Endothelial cell of umbilical vein (primary cell): ENCODE measurements around the gene ZDHHC20. TPM values are rescaled to one million over a fixed set of nuclear protein-coding genes. Genes with fewer than 3 reads are reported as not detected.

ENCODE experiments used
- BruUV-seq: library from RNA; stranded (reverse); fragments of 400-500 nt; replicated peaks from 2 replicates; lab custom pipeline; 2021; lab: Mats Ljungman, UMichigan
- CTCF ChIA-PET: fragments of 300-600, 350-600 bp; sonication (Branson Sonifier 250); formaldehyde crosslinking; loops from one replicate; lab custom pipeline; 2021; ENCODE audit warnings: antibody characterized with exemption, inconsistent platforms; lab: Charles Lee
- POLR2A ChIA-PET: fragments of 300-600, 350-600 bp; sonication (Branson Sonifier 250); formaldehyde crosslinking; loops from one replicate; lab custom pipeline; 2021; ENCODE audit warnings: antibody characterized with exemption, inconsistent platforms; lab: Charles Lee
- DNase-seq: peaks from one replicate; pipeline ENCODE4 v3.0.0-alpha.2; 2011; ENCODE audit warnings: low read depth, low spot score
- FAIRE-seq: peaks from 2 replicates; lab custom pipeline; 2011; peaks lifted over from hg19 to GRCh38; lab: Jason Lieb, UNC
- H2AFZ ChIP-seq: 2 replicates; pipeline ENCODE4 v1.6.0; 2012; ENCODE audit warnings: low read depth, low read length, control low read depth, inconsistent platforms
- H3K27ac ChIP-seq: 2 replicates; pipeline ENCODE4 v1.5.1; 2011; ENCODE audit warnings: low read depth, mild to moderate bottlenecking, control low read depth, low read length, moderate library complexity; ENCODE audit not compliant: insufficient read depth
- H3K27me3 ChIP-seq, 2 experiments: 2 replicates each; pipeline versions ENCODE4 v1.6.0 to v1.6.1; 2011; ENCODE audit warnings: low read length in 2 of 2, mixed read lengths in 1 of 2; ENCODE audit not compliant: control insufficient read depth in 2 of 2, insufficient read depth in 2 of 2
- H3K36me3 ChIP-seq, 2 experiments: 2 replicates in 1 of 2; 3 replicates in 1 of 2; pipeline ENCODE4 v1.5.1; 2011; ENCODE audit warnings: low read length in 2 of 2, mild to moderate bottlenecking in 1 of 2, moderate library complexity in 1 of 2; ENCODE audit not compliant: control insufficient read depth in 2 of 2, insufficient read depth in 2 of 2; ENCODE audit errors: extremely low read depth in 1 of 2
- H3K4me1 ChIP-seq: 3 replicates; pipeline ENCODE4 v1.5.1; 2011; ENCODE audit warnings: mild to moderate bottlenecking, low read length; ENCODE audit not compliant: control insufficient read depth, insufficient read depth; ENCODE audit errors: extremely low read depth
- H3K4me2 ChIP-seq: 2 replicates; pipeline ENCODE4 v1.6.1; 2011; ENCODE audit warnings: low read length, control low read depth, mixed read lengths; ENCODE audit not compliant: insufficient read depth
- H3K4me3 ChIP-seq, 3 experiments: fragments of 200-600 bp in 1 of 3; sonication (generic), shearing (Covaris generic) in 1 of 3; replicated peaks in 1 of 3; 2 replicates each; pipeline ENCODE4 v1.5.1; 2011 to 2016; ENCODE audit warnings: control low read depth in 3 of 3, low read length in 3 of 3, mild to moderate bottlenecking in 2 of 3, inconsistent platforms in 1 of 3, low read depth in 1 of 3, moderate library complexity in 1 of 3; ENCODE audit not compliant: insufficient read depth in 1 of 3
- H3K79me2 ChIP-seq: 2 replicates; pipeline ENCODE4 v1.6.0; 2012; ENCODE audit warnings: low read length, inconsistent platforms; ENCODE audit not compliant: control insufficient read depth, insufficient read depth
- H3K9ac ChIP-seq: replicated peaks from 2 replicates; pipeline ENCODE3; 2011; ENCODE audit warnings: low read length, control low read depth; ENCODE audit not compliant: insufficient read depth; ENCODE audit errors: extremely low read depth
- H3K9me1 ChIP-seq: replicated peaks from 3 replicates; pipeline ENCODE4 v1.6.0; 2011; ENCODE audit warnings: mild to moderate bottlenecking, low read length; ENCODE audit not compliant: control insufficient read depth, insufficient read depth; ENCODE audit errors: extremely low read depth
- H3K9me3 ChIP-seq: replicated peaks from 2 replicates; pipeline ENCODE4 v1.5.1; 2012; ENCODE audit warnings: low read length, inconsistent platforms; ENCODE audit not compliant: control insufficient read depth, insufficient read depth
- H4K20me1 ChIP-seq: replicated peaks from 2 replicates; pipeline ENCODE3; 2011; ENCODE audit warnings: mild to moderate bottlenecking, low read length; ENCODE audit not compliant: control insufficient read depth, insufficient read depth; ENCODE audit errors: extremely low read depth
- CTCF ChIP-seq, 2 donors: IDR thresholded peaks; 1 replicate in 1 of 2; 2 replicates in 1 of 2; pipeline ENCODE4 v1.5.1; 2011; ENCODE audit warnings: low read length in 2 of 2, mild to moderate bottlenecking in 2 of 2, moderate library complexity in 2 of 2, control low read depth in 1 of 2, inconsistent platforms in 1 of 2, low read depth in 1 of 2; ENCODE audit not compliant: insufficient read depth in 1 of 2; ENCODE audit errors: extremely low read depth in 1 of 2
- EZH2 ChIP-seq: IDR thresholded peaks from 2 replicates; pipeline ENCODE4 v1.6.1; 2012; ENCODE audit warnings: borderline replicate concordance, low read depth, mild to moderate bottlenecking, moderate library complexity, low read length, inconsistent platforms; ENCODE audit not compliant: severe bottlenecking
- FOS ChIP-seq: IDR thresholded peaks from 2 replicates; pipeline ENCODE4 v1.6.1; 2011; ENCODE audit warnings: mild to moderate bottlenecking, low read length, moderate library complexity, borderline replicate concordance; ENCODE audit not compliant: insufficient read depth
- GATA2 ChIP-seq: IDR thresholded peaks from 2 replicates; pipeline ENCODE4 v1.7.0; 2011; ENCODE audit warnings: low read depth, mild to moderate bottlenecking, moderate library complexity, mixed read lengths, low read length; ENCODE audit not compliant: insufficient read length, insufficient read depth
- JUN ChIP-seq: IDR thresholded peaks from 2 replicates; pipeline ENCODE4 v1.6.1; 2011; ENCODE audit warnings: borderline replicate concordance, low read depth; ENCODE audit not compliant: insufficient read length, insufficient read depth
- MAX ChIP-seq: IDR thresholded peaks from 2 replicates; pipeline ENCODE4 v1.6.1; 2011; ENCODE audit not compliant: insufficient read depth, insufficient read length
- MYC ChIP-seq: IDR thresholded peaks from one replicate; pipeline ENCODE4 v1.6.1; 2011; ENCODE audit warnings: mild to moderate bottlenecking, low read depth, low read length
- POLR2A ChIP-seq: IDR thresholded peaks from 2 replicates; pipeline ENCODE4 v1.6.1; 2012; ENCODE audit warnings: low read depth, mild to moderate bottlenecking, control low read depth, low read length
- POLR2AphosphoS5 ChIP-seq: IDR thresholded peaks from 2 replicates; pipeline ENCODE4 v1.6.1; 2012; ENCODE audit warnings: low read depth, mild to moderate bottlenecking, control low read depth, low read length, moderate library complexity; ENCODE audit not compliant: insufficient read depth
- dilution Hi-C: fragments of 300-500 bp; cut with MboI; formaldehyde crosslinking; loops from one replicate; pipeline ENCODE4 v1.15.0; 2019; ENCODE audit warnings: low sequenced_read_pairs; ENCODE audit not compliant: extremely low pct_ligation_motif_present
- intact Hi-C: fragments of 100-400 bp; cut with micrococcal nuclease; formaldehyde crosslinking; loops from one replicate; pipeline ENCODE4 v1.10.0; 2022
- polyA plus RNA-seq, 4 experiments: library from polyadenylated mRNA; depleted of rRNA in 3 of 4; stranded (reverse) in 3 of 4; unstranded in 1 of 4; fragments of >200 nt; gene quantifications; 2 replicates each; pipeline versions ENCODE4 v1.2.1 to v1.2.3, GENCODE V29; 2011 to 2012; ENCODE audit warnings: missing spikeins in 1 of 4
- total RNA-seq: library from RNA; stranded (reverse); gene quantifications from 2 replicates; pipeline ENCODE4 v1.2.3, GENCODE V29; 2021

ZDHHC20 gene
- total and polyA plus RNA-seq, 2 donors (not counting 3 experiments of a cell fraction or from before 2014, with no cell fraction given), result 22.1 to 59.4 TPM

GRCh38 chr13:21446656-21447055 lies 12.4 kb downstream of the ZDHHC20 start:
- no peak overlapping the region for H3K4me3 ChIP-seq
- no peak overlapping the region for H3K4me2 ChIP-seq
- TF ChIP-seq MYC (no peak), CTCF (IDR thresholded peaks at IDR 0.05; ENCODE audit: extremely low read depth in 1 of 2, insufficient read depth in 1 of 2, low read depth in 1 of 2, low read length in 2 of 2) (no peak), JUN (no peak), POLR2A (no peak), GATA2 (no peak), POLR2AphosphoS5 (no peak), EZH2 (no peak), FOS (no peak), MAX (no peak)
- no peaks in the 10 kb centered on the region for H3K36me3 ChIP-seq
- intact Hi-C loops, result no loop called here
- ChIA-PET CTCF (no interaction called here), POLR2A (no interaction called here)
- BruUV-seq, result no TSS peak
- H4K20me1 ChIP-seq, result peaks cover 4% of the 10 kb centered on the region
- no peaks in the 10 kb centered on the region for H3K27me3 ChIP-seq
- H3K9me1 ChIP-seq, result no peaks in the 10 kb centered on the region
- dilution Hi-C loops, result no loop called here
- H3K9me3 ChIP-seq, result no peaks in the 10 kb centered on the region
- DNase-seq, result no peak
- no peak overlapping the region for H3K9ac ChIP-seq
- H3K4me1 ChIP-seq, result no peaks in the 10 kb centered on the region
- no peak overlapping the region for H3K27ac ChIP-seq
- no peak overlapping the region for H2AFZ ChIP-seq
- no peak for FAIRE-seq
- peaks cover 54% of the 10 kb centered on the region for H3K79me2 ChIP-seq
